CD4-positive, alpha-beta memory T cell (primary cell): ENCODE data around the gene ATP2C1. TPM values are rescaled to one million over a fixed set of nuclear protein-coding genes. Genes with fewer than 3 reads are reported as not detected.
A peak's percentile ranks its signal among the peaks of the same experiment; 100 is the strongest.

ENCODE experiments used
- CTCF ChIA-PET: fragments of 350-600 bp; sonication (Branson Sonifier 250); formaldehyde crosslinking; loops from one replicate; lab custom pipeline; 2021; ENCODE audit warnings: inconsistent platforms; ENCODE audit not compliant: partially characterized antibody; lab: Charles Lee
- POLR2A ChIA-PET: fragments of 350-600 bp; sonication (Branson Sonifier 250); formaldehyde crosslinking; loops from one replicate; lab custom pipeline; 2021; ENCODE audit not compliant: partially characterized antibody; lab: Charles Lee
- DNase-seq, 5 donors: peaks; one replicate each; pipeline versions ENCODE4 v3.0.0 to v3.0.0-alpha.2; 2020 to 2022; ENCODE audit warnings: mixed read lengths in 1 of 5
- H3K27ac ChIP-seq: one replicate; pipeline ENCODE4 v1.7.0; 2013; ENCODE audit warnings: low read depth, low read length
- H3K27me3 ChIP-seq: 2 replicates; pipeline ENCODE4 v1.7.0; 2013; ENCODE audit warnings: mild to moderate bottlenecking, low read length, moderate library complexity; ENCODE audit not compliant: insufficient read depth
- H3K36me3 ChIP-seq: 2 replicates; pipeline ENCODE4 v1.7.0; 2013; ENCODE audit warnings: mild to moderate bottlenecking, low read length, moderate library complexity; ENCODE audit not compliant: insufficient read depth
- H3K4me1 ChIP-seq: 2 replicates; pipeline ENCODE4 v1.7.0; 2013; ENCODE audit warnings: mild to moderate bottlenecking, low read length, moderate library complexity; ENCODE audit not compliant: insufficient read depth
- H3K4me3 ChIP-seq, 2 donors: one replicate each; pipeline ENCODE4 v1.7.0; 2013; ENCODE audit warnings: low read length in 2 of 2, mild to moderate bottlenecking in 1 of 2
- H3K9me3 ChIP-seq, 2 donors: one replicate each; pipeline ENCODE4 v1.7.0; 2013; ENCODE audit warnings: low read length in 2 of 2, control low read depth in 1 of 2; ENCODE audit not compliant: control insufficient read depth in 1 of 2
- H3K27ac Mint-ChIP-seq, 7 donors: one replicate each; pipeline ENCODE4 v1.8.0; 2020 to 2021; ENCODE audit warnings: mixed read lengths in 7 of 7, mild to moderate bottlenecking in 6 of 7, inconsistent platforms in 3 of 7, moderate library complexity in 3 of 7
- H3K27me3 Mint-ChIP-seq, 2 donors: one replicate each; pipeline ENCODE4 v1.8.0; 2020 to 2021; ENCODE audit warnings: mixed read lengths in 2 of 2
- H3K36me3 Mint-ChIP-seq, 2 donors: one replicate each; pipeline ENCODE4 v1.8.0; 2020 to 2021; ENCODE audit warnings: mixed read lengths in 2 of 2, inconsistent platforms in 1 of 2, mild to moderate bottlenecking in 1 of 2
- H3K4me1 Mint-ChIP-seq, 4 donors: one replicate each; pipeline ENCODE4 v1.8.0; 2020 to 2021; ENCODE audit warnings: mixed read lengths in 4 of 4, mild to moderate bottlenecking in 1 of 4
- H3K4me3 Mint-ChIP-seq, 8 donors: one replicate each; pipeline ENCODE4 v1.8.0; 2020 to 2021; ENCODE audit warnings: mixed read lengths in 8 of 8, mild to moderate bottlenecking in 7 of 8, moderate library complexity in 6 of 8, inconsistent platforms in 3 of 8
- H3K9me3 Mint-ChIP-seq, 8 donors: one replicate each; pipeline ENCODE4 v1.8.0; 2020 to 2021; ENCODE audit warnings: mixed read lengths in 8 of 8, mild to moderate bottlenecking in 5 of 8, inconsistent platforms in 3 of 8, moderate library complexity in 1 of 8
- intact Hi-C: fragments of 100-400 bp; cut with micrococcal nuclease; formaldehyde crosslinking; loops from one replicate; pipeline ENCODE4 v1.15.1; 2023
- polyA plus RNA-seq, 2 donors: library from polyadenylated mRNA; unstranded; fragments of 300-500 nt; fragmentation: Illumina TruSeq; gene quantifications; one replicate each; pipeline ENCODE4 v1.2.3, GENCODE V29; 2021
- total RNA-seq, 2 experiments: library from RNA; stranded (reverse); gene quantifications; one replicate each; pipeline ENCODE4 v1.2.3, GENCODE V29; 2021

Gene ATP2C1
- total and polyA plus RNA-seq, 4 experiments from 2014 or later = 12.0 to 57.3 (median 34.5) TPM

DNA sequence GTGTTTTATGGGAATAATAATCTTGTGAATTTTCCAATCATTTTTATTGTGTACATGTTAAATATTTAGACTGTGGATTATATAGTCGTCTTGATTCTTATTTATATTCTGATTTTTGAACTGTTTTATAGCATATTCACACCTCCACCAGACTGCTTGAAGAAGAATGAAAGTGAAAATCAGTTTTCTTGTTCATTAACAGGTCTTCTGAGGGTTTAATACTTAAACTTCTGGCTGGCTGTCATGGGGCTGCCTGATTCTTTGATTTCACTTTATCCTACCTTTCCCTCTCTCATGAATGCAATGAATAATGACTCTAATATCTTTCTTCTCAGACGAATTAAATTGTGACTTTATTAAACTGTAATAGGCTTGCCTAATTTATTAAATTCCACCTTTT, 56.2 kb downstream of the ATP2C1 start:
- CTCF ChIA-PET = interaction anchor here (1.1 kb wide), 1 partner anchor 57 kb away, joined by 3 read pairs; the partner anchor contains the start of gene ATP2C1
- Mint-ChIP-seq H3K9me3 (peaks cover 0 to 6% (median 0%) of the 10 kb centered on the region in 8 donors), H3K27me3 (no peaks in the 10 kb centered on the region), H3K36me3 (peaks cover 66 to 67% of the 10 kb centered on the region in 2 donors), H3K4me3 (no peak overlapping the region), H3K27ac (peak overlapping the region in 1 of 7 donors; percentile 31), H3K4me1 (peaks cover 0 to 7% (median 4%) of the 10 kb centered on the region in 4 donors)
- no peaks in the 10 kb centered on the region for H3K4me1 ChIP-seq
- no peaks in the 10 kb centered on the region for H3K9me3 ChIP-seq
- intact Hi-C loops = no loop called here
- no peak overlapping the region for H3K27ac ChIP-seq
- no peak overlapping the region for H3K4me3 ChIP-seq
- no peak for DNase-seq
- no peaks in the 10 kb centered on the region for H3K27me3 ChIP-seq
- H3K36me3 ChIP-seq = no peaks in the 10 kb centered on the region
- POLR2A ChIA-PET = no interaction called here

- H3K9me3 ChIP-seq = no peaks in the 10 kb centered on the region
- H3K4me1 ChIP-seq = no peaks in the 10 kb centered on the region
- H3K4me3 ChIP-seq = no peak overlapping the region
- H3K27ac ChIP-seq = no peak overlapping the region
- intact Hi-C loops = no loop called here
- H3K36me3 ChIP-seq = no peaks in the 10 kb centered on the region
- CTCF ChIA-PET = no interaction called here
- POLR2A ChIA-PET = no interaction called here
- H3K27me3 ChIP-seq = no peaks in the 10 kb centered on the region
- Mint-ChIP-seq H3K27me3 (no peaks in the 10 kb centered on the region), H3K9me3 (peaks cover 0 to 5% (median 0%) of the 10 kb centered on the region in 8 donors), H3K4me3 (no peak overlapping the region), H3K27ac (no peak overlapping the region), H3K36me3 (peaks cover 65 to 68% of the 10 kb centered on the region in 2 donors), H3K4me1 (peaks cover 0 to 7% (median 4%) of the 10 kb centered on the region in 4 donors)
- DNase-seq = no peak
These were observed 56.8 kb downstream of the ATP2C1 start for GRCh38 chr3:130950641-130951040.

DNA sequence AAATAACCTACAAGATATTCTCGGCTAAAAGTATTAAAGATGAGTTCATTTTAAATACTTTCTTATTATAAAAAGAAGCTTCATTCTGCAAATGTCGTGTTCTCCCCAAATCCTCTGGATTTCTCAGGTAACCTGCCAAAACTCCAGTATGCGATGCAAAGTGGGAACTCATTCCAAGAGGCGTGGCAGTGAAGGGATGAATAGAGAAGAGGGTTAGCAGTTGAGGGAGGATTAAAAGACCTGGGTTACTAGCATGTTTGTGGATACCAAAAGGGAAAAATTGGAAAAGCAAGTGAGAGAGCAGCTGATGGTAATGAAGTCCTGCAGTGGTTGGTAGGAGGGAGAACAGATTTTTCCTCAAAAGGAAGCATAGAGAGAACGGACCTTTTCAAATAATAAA, 61.6 kb downstream of the ATP2C1 start:
- intact Hi-C loops = no loop called here
- H3K9me3 ChIP-seq = no peaks in the 10 kb centered on the region
- H3K4me1 ChIP-seq = no peaks in the 10 kb centered on the region
- no peak overlapping the region for H3K4me3 ChIP-seq
- no peaks in the 10 kb centered on the region for H3K27me3 ChIP-seq
- DNase-seq = no peak
- H3K4me1 Mint-ChIP-seq = no peaks in the 10 kb centered on the region
- no peak overlapping the region for H3K27ac ChIP-seq
- ChIA-PET CTCF (no interaction called here), POLR2A (no interaction called here)
- no peaks in the 10 kb centered on the region for H3K27me3 Mint-ChIP-seq
- no peak overlapping the region for H3K4me3 Mint-ChIP-seq
- H3K9me3 Mint-ChIP-seq = no peaks in the 10 kb centered on the region
- H3K36me3 ChIP-seq = peaks cover 8% of the 10 kb centered on the region
- peaks cover 45 to 61% of the 10 kb centered on the region in 2 donors for H3K36me3 Mint-ChIP-seq
- no peak overlapping the region for H3K27ac Mint-ChIP-seq

- POLR2A ChIA-PET = no interaction called here
- no peaks in the 10 kb centered on the region for H3K27me3 Mint-ChIP-seq
- Histone ChIP-seq H3K36me3 (peaks cover 13% of the 10 kb centered on the region), H3K4me3 (no peak overlapping the region), H3K27ac (no peak overlapping the region), H3K4me1 (no peaks in the 10 kb centered on the region), H3K27me3 (no peaks in the 10 kb centered on the region), H3K9me3 (no peaks in the 10 kb centered on the region)
- H3K36me3 Mint-ChIP-seq = peaks cover 47 to 66% of the 10 kb centered on the region in 2 donors
- intact Hi-C loops = no loop called here
- H3K27ac Mint-ChIP-seq = no peak overlapping the region
- H3K4me1 Mint-ChIP-seq = no peaks in the 10 kb centered on the region
- DNase-seq = no peak
- CTCF ChIA-PET = no interaction called here
- no peaks in the 10 kb centered on the region for H3K9me3 Mint-ChIP-seq
- no peak overlapping the region for H3K4me3 Mint-ChIP-seq
These were observed 62.4 kb downstream of the ATP2C1 start for GRCh38 chr3:130956281-130956680.

GRCh38 chr3:130956721-130957120, 62.8 kb downstream of the ATP2C1 start:
- H3K4me3 ChIP-seq = no peak overlapping the region
- no peak for DNase-seq
- ChIA-PET POLR2A (no interaction called here), CTCF (no interaction called here)
- H3K4me1 ChIP-seq = no peaks in the 10 kb centered on the region
- H3K9me3 ChIP-seq = no peaks in the 10 kb centered on the region
- H3K36me3 Mint-ChIP-seq = peaks cover 49 to 68% of the 10 kb centered on the region in 2 donors
- intact Hi-C loops = no loop called here
- H3K4me1 Mint-ChIP-seq = no peaks in the 10 kb centered on the region
- no peak overlapping the region for H3K27ac Mint-ChIP-seq
- no peaks in the 10 kb centered on the region for H3K27me3 ChIP-seq
- no peak overlapping the region for H3K27ac ChIP-seq
- no peaks in the 10 kb centered on the region for H3K27me3 Mint-ChIP-seq
- no peaks in the 10 kb centered on the region for H3K9me3 Mint-ChIP-seq
- H3K36me3 ChIP-seq = peaks cover 14% of the 10 kb centered on the region
- H3K4me3 Mint-ChIP-seq = no peak overlapping the region

GRCh38 chr3:130960139-130960795, 66.4 kb downstream of the ATP2C1 start:
- Mint-ChIP-seq H3K27ac (peak overlapping the region in 1 of 7 donors; percentile 53), H3K9me3 (no peaks in the 10 kb centered on the region), H3K36me3 (peaks cover 50 to 62% of the 10 kb centered on the region in 2 donors), H3K27me3 (no peaks in the 10 kb centered on the region), H3K4me3 (no peak overlapping the region), H3K4me1 (no peaks in the 10 kb centered on the region)
- H3K36me3 ChIP-seq = peaks cover 18% of the 10 kb centered on the region
- intact Hi-C loops = no loop called here
- H3K27ac ChIP-seq = no peak overlapping the region
- DNase-seq = no peak
- no peak overlapping the region for H3K4me3 ChIP-seq
- H3K4me1 ChIP-seq = no peaks in the 10 kb centered on the region
- H3K9me3 ChIP-seq = no peaks in the 10 kb centered on the region
- no peaks in the 10 kb centered on the region for H3K27me3 ChIP-seq
- CTCF ChIA-PET = no interaction called here
- POLR2A ChIA-PET = no interaction called here

- Histone ChIP-seq H3K36me3 (peaks cover 18% of the 10 kb centered on the region), H3K9me3 (no peaks in the 10 kb centered on the region), H3K27ac (no peak overlapping the region), H3K4me1 (no peaks in the 10 kb centered on the region), H3K4me3 (no peak overlapping the region), H3K27me3 (no peaks in the 10 kb centered on the region)
- CTCF ChIA-PET = no interaction called here
- no peaks in the 10 kb centered on the region for H3K27me3 Mint-ChIP-seq
- intact Hi-C loops = no loop called here
- H3K27ac Mint-ChIP-seq = no peak overlapping the region
- no peak for DNase-seq
- H3K9me3 Mint-ChIP-seq = no peaks in the 10 kb centered on the region
- no peaks in the 10 kb centered on the region for H3K4me1 Mint-ChIP-seq
- no peak overlapping the region for H3K4me3 Mint-ChIP-seq
- peaks cover 55 to 66% of the 10 kb centered on the region in 2 donors for H3K36me3 Mint-ChIP-seq
- POLR2A ChIA-PET = no interaction called here
These were observed 67.6 kb downstream of the ATP2C1 start for GRCh38 chr3:130961458-130961857.
